ENCODE results near the gene TRIM65. TPM values are rescaled to one million over a fixed set of nuclear protein-coding genes. Genes with fewer than 3 reads are reported as not detected.
"Not testable (repeated sequence)": the region's sequence is repeated elsewhere in the genome, so short reads cannot be mapped to it uniquely, and the experiment has no call there.

TRIM65 gene
- total RNA-seq, 1 donor, result 22.5 TPM

GRCh38 chr17:75864448-75864871 is 32.3 kb downstream of the TRIM65 start:
- peak; percentile 98 for DNase-seq (ENCODE audit: low read depth)
- peak overlapping the region; percentile 10 for H3K4me3 ChIP-seq (ENCODE audit: low read depth, low read length)
- TF ChIP-seq CTCF (IDR thresholded peaks at IDR 0.05; ENCODE audit: insufficient read depth, low read depth, low read length), result no peak

- no peak overlapping the region for H3K4me3 ChIP-seq (ENCODE audit: low read depth, low read length)
- TF ChIP-seq CTCF (IDR thresholded peaks at IDR 0.05; ENCODE audit: insufficient read depth, low read depth, low read length), result no peak
- peak; percentile 71 for DNase-seq (ENCODE audit: low read depth)
Observed at GRCh38 chr17:75861927-75862317, 34.8 kb downstream of the TRIM65 start.

GRCh38 chr17:75859358-75859757 is 37.4 kb downstream of the TRIM65 start:
- H3K4me3 ChIP-seq (ENCODE audit: low read depth, low read length); DNase-seq (ENCODE audit: low read depth): not testable (repeated sequence)

GRCh38 chr17:75856062-75856756 is 40.5 kb downstream of the TRIM65 start:
- no peak for TF ChIP-seq CTCF (IDR thresholded peaks at IDR 0.05; ENCODE audit: insufficient read depth, low read depth, low read length)
- DNase-seq (ENCODE audit: low read depth), result no peak
- H3K4me3 ChIP-seq (ENCODE audit: low read depth, low read length), result peak overlapping the region; percentile 87

GRCh38 chr17:75855310-75856061 is 41.3 kb downstream of the TRIM65 start, which contains the start of gene WBP2:
WBP2 (minus strand) TSS chr17:75855335; CDS start chr17:75855297, 38 bp downstream.
- TF ChIP-seq CTCF (IDR thresholded peaks at IDR 0.05; ENCODE audit: insufficient read depth, low read depth, low read length), result peak; percentile 60
- peak; percentile 100 for DNase-seq (ENCODE audit: low read depth)
- peak within 1 kb of the TSS; percentile 87 for H3K4me3 ChIP-seq (ENCODE audit: low read depth, low read length)

GRCh38 chr17:75854881-75855309 is 41.9 kb downstream of the TRIM65 start:
- DNase-seq (ENCODE audit: low read depth), result no peak
- TF ChIP-seq CTCF (IDR thresholded peaks at IDR 0.05; ENCODE audit: insufficient read depth, low read depth, low read length), result no peak
- H3K4me3 ChIP-seq (ENCODE audit: low read depth, low read length), result peak overlapping the region; percentile 75

GRCh38 chr17:75854101-75854748 is 42.5 kb downstream of the TRIM65 start:
- TF ChIP-seq CTCF (IDR thresholded peaks at IDR 0.05; ENCODE audit: insufficient read depth, low read depth, low read length), result no peak
- peak overlapping the region; percentile 75 for H3K4me3 ChIP-seq (ENCODE audit: low read depth, low read length)
- peak; percentile 78 for DNase-seq (ENCODE audit: low read depth)
